ENCODE measurements around the gene STRIP1.

Gene STRIP1

GRCh38 chr1:110057963-110058518 lies 23.6 kb downstream of the STRIP1 start:
- no peaks in the 10 kb centered on the region for H3K4me1 ChIP-seq (ENCODE audit: control insufficient read depth, insufficient read depth, low read length)
- no peaks in the 10 kb centered on the region for H3K27me3 ChIP-seq (ENCODE audit: control insufficient read depth, insufficient read depth, low read length)
- no peak overlapping the region for H3K4me3 ChIP-seq (ENCODE audit: low read length)
- no peaks in the 10 kb centered on the region for H3K9me3 ChIP-seq (ENCODE audit: control insufficient read depth, low read length)
- peaks cover 19% of the 10 kb centered on the region for H3K36me3 ChIP-seq (ENCODE audit: control insufficient read depth, insufficient read depth, low read length)
- H3K9ac ChIP-seq (ENCODE audit: low read length), result no peak overlapping the region

GRCh38 chr1:110058591-110058990 lies 24.2 kb downstream of the STRIP1 start:
- H3K9me3 ChIP-seq (ENCODE audit: control insufficient read depth, low read length), result no peaks in the 10 kb centered on the region
- H3K4me3 ChIP-seq (ENCODE audit: low read length), result no peak overlapping the region
- H3K9ac ChIP-seq (ENCODE audit: low read length), result no peak overlapping the region
- peaks cover 19% of the 10 kb centered on the region for H3K36me3 ChIP-seq (ENCODE audit: control insufficient read depth, insufficient read depth, low read length)
- no peaks in the 10 kb centered on the region for H3K27me3 ChIP-seq (ENCODE audit: control insufficient read depth, insufficient read depth, low read length)
- no peaks in the 10 kb centered on the region for H3K4me1 ChIP-seq (ENCODE audit: control insufficient read depth, insufficient read depth, low read length)

- H3K4me1 ChIP-seq (ENCODE audit: control insufficient read depth, insufficient read depth, low read length), result no peaks in the 10 kb centered on the region
- H3K9me3 ChIP-seq (ENCODE audit: control insufficient read depth, low read length), result no peaks in the 10 kb centered on the region
- H3K27me3 ChIP-seq (ENCODE audit: control insufficient read depth, insufficient read depth, low read length), result no peaks in the 10 kb centered on the region
- no peak overlapping the region for H3K4me3 ChIP-seq (ENCODE audit: low read length)
- H3K9ac ChIP-seq (ENCODE audit: low read length), result no peak overlapping the region
- peaks cover 19% of the 10 kb centered on the region for H3K36me3 ChIP-seq (ENCODE audit: control insufficient read depth, insufficient read depth, low read length)
Observed at GRCh38 chr1:110059133-110059863, 24.9 kb downstream of the STRIP1 start.

GRCh38 chr1:110060034-110060661 lies 25.7 kb downstream of the STRIP1 start:
- Histone ChIP-seq H3K4me1 (ENCODE audit: control insufficient read depth, insufficient read depth, low read length) (no peaks in the 10 kb centered on the region), H3K27me3 (ENCODE audit: control insufficient read depth, insufficient read depth, low read length) (peaks cover 7% of the 10 kb centered on the region), H3K36me3 (ENCODE audit: control insufficient read depth, insufficient read depth, low read length) (peaks cover 11% of the 10 kb centered on the region), H3K9ac (ENCODE audit: low read length) (no peak overlapping the region), H3K9me3 (ENCODE audit: control insufficient read depth, low read length) (no peaks in the 10 kb centered on the region), H3K4me3 (ENCODE audit: low read length) (no peak overlapping the region)

- Histone ChIP-seq H3K36me3 (ENCODE audit: control insufficient read depth, insufficient read depth, low read length) (peaks cover 11% of the 10 kb centered on the region), H3K4me3 (ENCODE audit: low read length) (no peak overlapping the region), H3K4me1 (ENCODE audit: control insufficient read depth, insufficient read depth, low read length) (no peaks in the 10 kb centered on the region), H3K9me3 (ENCODE audit: control insufficient read depth, low read length) (no peaks in the 10 kb centered on the region), H3K27me3 (ENCODE audit: control insufficient read depth, insufficient read depth, low read length) (peaks cover 12% of the 10 kb centered on the region), H3K9ac (ENCODE audit: low read length) (no peak overlapping the region)
Observed at GRCh38 chr1:110060662-110061060, 26.2 kb downstream of the STRIP1 start.

DNA sequence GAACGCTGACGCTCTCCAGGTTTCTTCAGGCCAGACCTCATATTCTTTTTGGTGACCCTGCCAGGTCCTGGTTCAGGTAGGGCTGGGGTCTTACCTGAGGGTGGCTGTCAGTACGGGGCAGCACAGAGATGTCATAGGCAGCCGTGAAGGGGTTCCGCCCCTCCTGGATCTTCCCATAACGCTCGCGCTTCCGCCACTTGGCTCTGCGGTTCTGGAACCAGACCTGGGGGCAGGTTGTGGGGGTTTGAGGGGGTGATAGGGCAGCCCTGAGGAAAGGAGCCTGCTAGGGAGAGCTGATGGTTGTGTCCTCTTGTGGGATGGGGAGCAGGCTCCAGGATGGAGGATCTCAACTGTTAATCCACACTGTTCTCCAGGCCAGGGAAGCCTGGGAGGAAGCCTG lies 26.9 kb downstream of the STRIP1 start:
- peaks cover 7% of the 10 kb centered on the region for H3K36me3 ChIP-seq (ENCODE audit: control insufficient read depth, insufficient read depth, low read length)
- H3K27me3 ChIP-seq (ENCODE audit: control insufficient read depth, insufficient read depth, low read length), result peaks cover 18% of the 10 kb centered on the region
- H3K9me3 ChIP-seq (ENCODE audit: control insufficient read depth, low read length), result no peaks in the 10 kb centered on the region
- H3K9ac ChIP-seq (ENCODE audit: low read length), result no peak overlapping the region
- no peak overlapping the region for H3K4me3 ChIP-seq (ENCODE audit: low read length)
- H3K4me1 ChIP-seq (ENCODE audit: control insufficient read depth, insufficient read depth, low read length), result no peaks in the 10 kb centered on the region

DNA sequence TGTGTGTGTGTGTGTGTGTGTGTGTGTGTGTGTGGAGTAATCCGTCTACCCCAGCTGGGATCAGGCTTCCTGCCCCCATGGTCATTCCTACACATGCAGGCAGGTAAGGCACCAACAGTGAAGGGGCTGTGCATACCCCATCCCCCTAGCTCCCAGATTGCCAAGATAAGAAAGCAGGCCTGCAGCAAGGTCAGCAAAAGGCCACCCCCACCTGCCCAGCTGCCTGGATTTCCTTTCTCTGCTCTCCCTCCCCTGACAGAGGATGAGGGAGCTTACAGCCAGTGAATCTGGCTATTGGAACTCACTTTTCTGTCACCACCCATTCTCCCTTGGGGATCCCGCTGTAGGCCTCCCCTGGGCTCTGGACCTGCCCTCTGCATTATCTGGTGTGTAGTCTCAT lies 28.2 kb downstream of the STRIP1 start:
- Histone ChIP-seq H3K9me3 (ENCODE audit: control insufficient read depth, low read length) (no peaks in the 10 kb centered on the region), H3K4me1 (ENCODE audit: control insufficient read depth, insufficient read depth, low read length) (peaks cover 1% of the 10 kb centered on the region), H3K27me3 (ENCODE audit: control insufficient read depth, insufficient read depth, low read length) (peaks cover 30% of the 10 kb centered on the region), H3K4me3 (ENCODE audit: low read length) (no peak overlapping the region), H3K9ac (ENCODE audit: low read length) (no peak overlapping the region), H3K36me3 (ENCODE audit: control insufficient read depth, insufficient read depth, low read length) (peaks cover 1% of the 10 kb centered on the region)

DNA sequence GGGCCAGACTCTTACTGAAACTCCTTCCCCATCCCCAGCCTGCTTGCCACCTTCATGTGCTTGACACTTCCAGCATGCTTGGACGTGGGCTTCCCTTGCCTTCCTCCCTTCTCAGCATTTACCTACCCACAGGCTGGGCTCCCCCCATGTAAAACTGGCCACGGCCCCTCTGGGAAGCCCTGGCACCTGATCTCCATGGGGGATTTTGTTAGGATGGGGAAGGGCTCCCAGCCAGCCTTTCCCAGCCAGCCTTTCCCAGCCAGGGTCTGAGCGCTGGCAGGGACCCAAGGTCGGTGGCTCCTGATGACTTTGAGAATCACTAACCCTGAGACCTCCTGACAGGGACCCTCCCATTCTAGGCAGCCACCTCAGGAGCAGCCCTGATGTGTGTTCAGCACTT lies 29.4 kb downstream of the STRIP1 start:
- H3K36me3 ChIP-seq (ENCODE audit: control insufficient read depth, insufficient read depth, low read length), result no peaks in the 10 kb centered on the region
- H3K4me3 ChIP-seq (ENCODE audit: low read length), result no peak overlapping the region
- H3K27me3 ChIP-seq (ENCODE audit: control insufficient read depth, insufficient read depth, low read length), result peaks cover 41% of the 10 kb centered on the region
- peaks cover 13% of the 10 kb centered on the region for H3K4me1 ChIP-seq (ENCODE audit: control insufficient read depth, insufficient read depth, low read length)
- H3K9me3 ChIP-seq (ENCODE audit: control insufficient read depth, low read length), result no peaks in the 10 kb centered on the region
- H3K9ac ChIP-seq (ENCODE audit: low read length), result no peak overlapping the region

- H3K9me3 ChIP-seq (ENCODE audit: control insufficient read depth, low read length), result no peaks in the 10 kb centered on the region
- H3K4me3 ChIP-seq (ENCODE audit: low read length), result no peak overlapping the region
- peaks cover 23% of the 10 kb centered on the region for H3K4me1 ChIP-seq (ENCODE audit: control insufficient read depth, insufficient read depth, low read length)
- H3K9ac ChIP-seq (ENCODE audit: low read length), result no peak overlapping the region
- H3K36me3 ChIP-seq (ENCODE audit: control insufficient read depth, insufficient read depth, low read length), result no peaks in the 10 kb centered on the region
- H3K27me3 ChIP-seq (ENCODE audit: control insufficient read depth, insufficient read depth, low read length), result peaks cover 51% of the 10 kb centered on the region
Observed at GRCh38 chr1:110064576-110065337, 30.3 kb downstream of the STRIP1 start.

- Histone ChIP-seq H3K4me1 (ENCODE audit: control insufficient read depth, insufficient read depth, low read length) (peaks cover 28% of the 10 kb centered on the region), H3K9ac (ENCODE audit: low read length) (no peak overlapping the region), H3K36me3 (ENCODE audit: control insufficient read depth, insufficient read depth, low read length) (no peaks in the 10 kb centered on the region), H3K4me3 (ENCODE audit: low read length) (no peak overlapping the region), H3K9me3 (ENCODE audit: control insufficient read depth, low read length) (no peaks in the 10 kb centered on the region), H3K27me3 (ENCODE audit: control insufficient read depth, insufficient read depth, low read length) (peaks cover 60% of the 10 kb centered on the region)
Observed at GRCh38 chr1:110065841-110066240, 31.4 kb downstream of the STRIP1 start.

DNA sequence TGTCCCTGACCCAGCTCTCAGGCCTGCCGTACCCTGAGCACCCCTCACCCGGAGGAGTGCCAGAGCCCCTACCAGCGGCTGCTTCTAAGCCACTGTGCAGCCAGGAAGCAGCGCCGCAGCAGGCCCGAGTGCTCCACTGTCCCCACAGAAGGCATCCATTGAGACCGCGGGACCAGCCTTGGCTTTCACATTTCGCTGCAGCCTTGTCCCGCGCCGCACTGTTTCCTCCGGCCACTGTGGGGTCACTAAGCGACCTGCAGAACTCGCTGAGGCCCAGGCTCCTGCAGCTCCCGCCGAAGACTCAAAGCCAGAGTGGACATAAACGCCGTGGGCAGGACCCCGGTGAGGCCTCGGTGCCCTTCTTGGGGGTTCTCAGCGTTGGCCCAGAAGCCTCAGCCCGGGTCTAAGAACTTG lies 33.1 kb downstream of the STRIP1 start:
- no peak overlapping the region for H3K4me3 ChIP-seq (ENCODE audit: low read length)

More for the DNA sequence above, 33.1 kb downstream of the STRIP1 start:
- Histone ChIP-seq H3K36me3 (ENCODE audit: control insufficient read depth, insufficient read depth, low read length) (no peaks in the 10 kb centered on the region), H3K9me3 (ENCODE audit: control insufficient read depth, low read length) (no peaks in the 10 kb centered on the region), H3K9ac (ENCODE audit: low read length) (no peak overlapping the region), H3K4me1 (ENCODE audit: control insufficient read depth, insufficient read depth, low read length) (peaks cover 28% of the 10 kb centered on the region), H3K27me3 (ENCODE audit: control insufficient read depth, insufficient read depth, low read length) (peaks cover 77% of the 10 kb centered on the region)
